K562 (cell line): ENCODE measurements around the gene SERPINB4. TPM values are rescaled to one million over a fixed set of nuclear protein-coding genes. Genes with fewer than 3 reads are reported as not detected.

Experiments used
- ATAC-seq: fragments of 200-7000 bp; cut with Tn5 transposase; 3 replicates; pipeline ENCODE4 v1.9.1; 2020; ENCODE audit warnings: moderate library complexity
- BruUV-seq: library from RNA; stranded (reverse); fragments of 400-500 nt; replicated peaks from 2 replicates; lab custom pipeline; 2021; lab: Mats Ljungman, UMichigan
- CTCF ChIA-PET: fragments of 300-600 bp; formaldehyde crosslinking; extraction: SDS; loops from one replicate; lab custom pipeline; 2021; ENCODE audit warnings: low intra/inter-chr PET ratio; lab: Yijun Ruan, JAX
- POLR2A ChIA-PET: fragments of 300-600, 350-650 bp; sonication (Branson Sonifier 250); formaldehyde crosslinking; extraction: SDS; loops from one replicate; lab custom pipeline; 2021; ENCODE audit warnings: antibody characterized with exemption, inconsistent platforms; lab: Yijun Ruan, JAX
- DNase-seq, 4 experiments: peaks; one replicate each; pipeline versions ENCODE4 v3.0.0 to v3.0.0-alpha.2; 2011 to 2018; ENCODE audit warnings: low spot score in 3 of 4, mixed read lengths in 3 of 4; ENCODE audit errors: extremely low read depth in 1 of 4
- FAIRE-seq: peaks from 2 replicates; lab custom pipeline; 2011; peaks lifted over from hg19 to GRCh38; lab: Jason Lieb, UNC
- H2AFZ ChIP-seq: 2 replicates; pipeline ENCODE4 v1.6.0; 2011; ENCODE audit warnings: low read depth, low read length, control low read depth, inconsistent platforms
- H3K27ac ChIP-seq: fragments of 200-600 bp; 3 replicates; pipeline ENCODE4 v1.8.0; 2011; ENCODE audit warnings: low read depth, mild to moderate bottlenecking, control low read depth, inconsistent platforms, low read length, moderate library complexity, mixed read lengths; ENCODE audit errors: extremely low read depth
- H3K27me3 ChIP-seq, 2 experiments: fragments of 300-600 bp in 1 of 2; 2 replicates in 1 of 2; 3 replicates in 1 of 2; pipeline versions ENCODE4 v1.6.0 to v1.8.0; 2011; ENCODE audit warnings: inconsistent platforms in 2 of 2, low read length in 2 of 2, mild to moderate bottlenecking in 1 of 2, mixed read lengths in 1 of 2, moderate library complexity in 1 of 2; ENCODE audit not compliant: control insufficient read depth in 2 of 2, insufficient read depth in 2 of 2
- H3K36me3 ChIP-seq: fragments of 300-600 bp; 3 replicates; pipeline ENCODE4 v1.8.0; 2011; ENCODE audit warnings: mild to moderate bottlenecking, low read length, inconsistent platforms; ENCODE audit not compliant: control insufficient read depth, insufficient read depth
- H3K4me1 ChIP-seq, 2 experiments: fragments of 200-600 bp in 1 of 2; replicated peaks in 1 of 2; 2 replicates in 1 of 2; 3 replicates in 1 of 2; pipeline versions ENCODE4 v1.5.1 to v1.8.0; 2011; ENCODE audit warnings: inconsistent platforms in 2 of 2, low read length in 2 of 2, mild to moderate bottlenecking in 1 of 2, mixed read lengths in 1 of 2, moderate library complexity in 1 of 2; ENCODE audit not compliant: control insufficient read depth in 2 of 2, insufficient read depth in 2 of 2
- H3K4me2 ChIP-seq: 2 replicates; pipeline ENCODE4 v1.6.1; 2011; ENCODE audit warnings: low read length, control low read depth, inconsistent platforms, mixed read lengths; ENCODE audit not compliant: insufficient read depth
- H3K4me3 ChIP-seq: fragments of 200-600 bp; sonication (generic), shearing (Covaris generic); 2 replicates; pipeline ENCODE4 v1.5.1; 2016; ENCODE audit warnings: control low read depth, inconsistent platforms
- H3K79me2 ChIP-seq: fragments of 200-600 bp; 3 replicates; pipeline ENCODE4 v1.8.0; 2011; ENCODE audit warnings: low read length, inconsistent platforms; ENCODE audit not compliant: control insufficient read depth, insufficient read depth
- H3K9ac ChIP-seq, 2 experiments: 2 replicates each; pipeline versions ENCODE4 v1.6.0 to v1.6.1; 2011; ENCODE audit warnings: low read depth in 2 of 2, low read length in 2 of 2, control low read depth in 1 of 2, inconsistent platforms in 1 of 2, mild to moderate bottlenecking in 1 of 2, mixed read lengths in 1 of 2; ENCODE audit not compliant: insufficient read depth in 1 of 2
- H3K9me1 ChIP-seq: one replicate; pipeline ENCODE4 v1.6.0; 2011; ENCODE audit warnings: inconsistent platforms, mild to moderate bottlenecking, low read length, moderate library complexity; ENCODE audit not compliant: control insufficient read depth, insufficient read depth
- H3K9me3 ChIP-seq: replicated peaks from 2 replicates; pipeline ENCODE4 v1.5.1; 2011; ENCODE audit warnings: low read depth, low read length, inconsistent platforms; ENCODE audit not compliant: control insufficient read depth, insufficient read depth
- H4K20me1 ChIP-seq: replicated peaks from 2 replicates; pipeline ENCODE4 v1.6.1; 2011; ENCODE audit warnings: low read length, inconsistent platforms, mixed read lengths; ENCODE audit not compliant: control insufficient read depth, insufficient read depth
- ATF6 ChIP-seq: sonication (generic); formaldehyde crosslinking; IDR thresholded peaks from 2 replicates; pipeline ENCODE4 v1.4.0; 2020; ENCODE audit warnings: mild to moderate bottlenecking, missing genetic modification reagents
- CBX5 ChIP-seq: IDR thresholded peaks from 2 replicates; pipeline ENCODE4 v1.6.1; 2014; ENCODE audit warnings: low read depth, borderline replicate concordance
- ELF4 ChIP-seq: fragments of 450-650 bp; formaldehyde crosslinking; IDR thresholded peaks from 2 replicates; pipeline ENCODE4 v1.4.0; 2022; ENCODE audit warnings: missing genetic modification characterization
- HEY1 ChIP-seq: fragments of 250-450 bp; sonication (Bioruptor Pico); IDR thresholded peaks from 2 replicates; pipeline ENCODE4 v1.5.0; 2020; ENCODE audit warnings: mild to moderate bottlenecking, moderate library complexity, borderline replicate concordance
- RBM15 ChIP-seq: fragments of 200-400 bp; formaldehyde crosslinking; IDR thresholded peaks from 2 replicates; pipeline ENCODE4 v1.6.1; 2018; ENCODE audit warnings: mild to moderate bottlenecking, low read length, moderate library complexity; ENCODE audit not compliant: insufficient read depth
- RBM22 ChIP-seq: fragments of 200-400 bp; formaldehyde crosslinking; IDR thresholded peaks from 2 replicates; pipeline ENCODE4 v1.6.1; 2018; ENCODE audit warnings: low read length, low read depth; ENCODE audit not compliant: poor library complexity, severe bottlenecking
- RUNX1 ChIP-seq: sonication (generic); IDR thresholded peaks from 2 replicates; pipeline ENCODE4 v1.6.1; 2016; ENCODE audit warnings: antibody characterized with exemption, low read depth
- SP2 ChIP-seq: IDR thresholded peaks from 2 replicates; pipeline ENCODE4 v1.6.1; 2011; ENCODE audit warnings: mild to moderate bottlenecking, low read depth, low read length, moderate library complexity; ENCODE audit not compliant: poor library complexity, severe bottlenecking; ENCODE audit errors: extremely low read depth
- SRSF9 ChIP-seq: fragments of 200-400 bp; formaldehyde crosslinking; IDR thresholded peaks from 2 replicates; pipeline ENCODE4 v1.6.1; 2017; ENCODE audit warnings: low read depth, low read length, borderline replicate concordance
- STAT5A ChIP-seq: IDR thresholded peaks from 2 replicates; pipeline ENCODE4 v1.6.1; 2012; ENCODE audit warnings: low read length, inconsistent platforms, borderline replicate concordance
- U2AF2 ChIP-seq: fragments of 200-400 bp; formaldehyde crosslinking; optimal IDR thresholded peaks from 2 replicates; pipeline ENCODE3; 2017; ENCODE audit warnings: low read depth, mild to moderate bottlenecking, low read length
- VEZF1 ChIP-seq: fragments of 200-800 bp; sonication (Bioruptor generic); IDR thresholded peaks from 2 replicates; pipeline ENCODE4 v1.6.1; 2017; ENCODE audit warnings: missing genetic modification characterization, missing compliant biosample characterization
- ZBTB43 ChIP-seq: sonication (generic); formaldehyde crosslinking; IDR thresholded peaks from 2 replicates; pipeline ENCODE4 v1.8.0; 2023; ENCODE audit warnings: mild to moderate bottlenecking, missing genetic modification reagents
- ZNF644 ChIP-seq: fragments of 200-800 bp; sonication (Bioruptor generic); IDR thresholded peaks from 2 replicates; pipeline ENCODE4 v1.6.1; 2016; ENCODE audit warnings: low read depth, missing genetic modification characterization, missing compliant biosample characterization
- WGBS: fragments of 100-300 bp; shearing (Covaris generic); methylation state at CpG from one replicate; pipeline ENCODE4 v1.1.6; 2016; ENCODE audit warnings: low coverage, mixed read lengths; ENCODE audit not compliant: insufficient coverage; ENCODE audit errors: missing lambda C conversion rate; 5-methylcytosine and 5-hydroxymethylcytosine counted together
- in situ Hi-C: fragments of 300-500 bp; cut with MboI; formaldehyde crosslinking; loops from 4 replicates; pipeline ENCODE4 v1.15.0; 2018; ENCODE audit warnings: inconsistent platforms, mixed read lengths
- intact Hi-C: fragments of 100-400 bp; cut with micrococcal nuclease; formaldehyde crosslinking; loops from 2 replicates; pipeline ENCODE4 v1.14.2; 2022
- polyA plus RNA-seq, 8 experiments: library from polyadenylated mRNA; depleted of rRNA in 4 of 8; stranded (reverse) in 5 of 8; unstranded in 3 of 8; fragments of >200 nt; fragmentation: Nextera tagmentation in 2 of 8; fragmentation: Illumina TruSeq in 1 of 8; extraction: Ambion mirVana in 2 of 8; extraction: Trizol in 1 of 8; gene quantifications; 2 replicates each; pipeline versions ENCODE4 v1.2.1 to v1.2.3, GENCODE V29; 2011 to 2014; ENCODE audit warnings: inconsistent platforms in 1 of 8, missing spikeins in 1 of 8
- total RNA-seq, 7 experiments: library from RNA; depleted of rRNA in 6 of 7; stranded (reverse); fragments of >200 nt in 6 of 7; fragmentation: Illumina TruSeq in 2 of 7; extraction: Trizol in 2 of 7; gene quantifications; 2 replicates each; pipeline versions ENCODE4 v1.2.1 to v1.2.3, GENCODE V29; 2011 to 2021; ENCODE audit warnings: low replicate concordance in 1 of 7
- TF ChIP-seq, protein P1 (sequence below): fragments of 250-450 bp; sonication (Bioruptor Pico); IDR thresholded peaks from 2 replicates; pipeline ENCODE4 v1.5.0; 2021
- TF ChIP-seq, protein P2 (sequence below): fragments of 450-650 bp; formaldehyde crosslinking; IDR thresholded peaks from 2 replicates; pipeline ENCODE4 v1.4.0; 2022; ENCODE audit warnings: mild to moderate bottlenecking, moderate library complexity

The SERPINB4 gene
- total and polyA plus RNA-seq, 9 of the 15 experiments (the other 6 are each of a cell fraction or from before 2014, with no cell fraction given), result not detected

GRCh38 chr18:63613420-63613819 is 30.6 kb downstream of the SERPINB4 start:
- DNase-seq (no peak), ATAC-seq (no peak), FAIRE-seq (no peak)
- Histone ChIP-seq H3K27me3 (no peaks in the 10 kb centered on the region), H3K79me2 (no peaks in the 10 kb centered on the region), H3K9me3 (no peaks in the 10 kb centered on the region), H4K20me1 (no peaks in the 10 kb centered on the region), H3K9ac (no peak overlapping the region), H3K4me2 (no peak overlapping the region), H3K4me1 (no peaks in the 10 kb centered on the region), H3K36me3 (no peaks in the 10 kb centered on the region), H3K4me3 (no peak overlapping the region), H3K27ac (no peak overlapping the region), H2AFZ (no peak overlapping the region), H3K9me1 (no peaks in the 10 kb centered on the region)
- intact Hi-C loops (no loop called here), in situ Hi-C loops (no loop called here)
- BruUV-seq, result no TSS peak
- CTCF ChIA-PET, result no interaction called here
- POLR2A ChIA-PET, result interaction anchor here (0.6 kb wide), 1 partner anchor 358 kb away, joined by 3 read pairs; no protein-coding TSS in a partner anchor
- 6% methylated on average over 3 of the region's 4 CpGs for WGBS
- TF ChIP-seq ZNF644 (tag) (no peak), HEY1 (CRISPR knock-in tag) (no peak), VEZF1 (no peak), RBM22 (no peak), SRSF9 (no peak), ZBTB43 (no peak), ATF6 (CRISPR knock-in tag) (no peak), RUNX1 (no peak), U2AF2 (no peak), CBX5 (no peak), SP2 (no peak), STAT5A (no peak), ELF4 (CRISPR knock-in tag) (no peak), RBM15 (no peak)
- TF ChIP-seq, protein P1, sequence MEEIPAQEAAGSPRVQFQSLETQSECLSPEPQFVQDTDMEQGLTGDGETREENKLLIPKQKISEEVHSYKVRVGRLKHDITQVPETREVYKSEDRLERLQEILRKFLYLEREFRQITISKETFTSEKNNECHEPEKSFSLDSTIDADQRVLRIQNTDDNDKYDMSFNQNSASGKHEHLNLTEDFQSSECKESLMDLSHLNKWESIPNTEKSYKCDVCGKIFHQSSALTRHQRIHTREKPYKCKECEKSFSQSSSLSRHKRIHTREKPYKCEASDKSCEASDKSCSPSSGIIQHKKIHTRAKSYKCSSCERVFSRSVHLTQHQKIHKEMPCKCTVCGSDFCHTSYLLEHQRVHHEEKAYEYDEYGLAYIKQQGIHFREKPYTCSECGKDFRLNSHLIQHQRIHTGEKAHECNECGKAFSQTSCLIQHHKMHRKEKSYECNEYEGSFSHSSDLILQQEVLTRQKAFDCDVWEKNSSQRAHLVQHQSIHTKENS (CRISPR knock-in tag), result no peak
- TF ChIP-seq, protein P2, sequence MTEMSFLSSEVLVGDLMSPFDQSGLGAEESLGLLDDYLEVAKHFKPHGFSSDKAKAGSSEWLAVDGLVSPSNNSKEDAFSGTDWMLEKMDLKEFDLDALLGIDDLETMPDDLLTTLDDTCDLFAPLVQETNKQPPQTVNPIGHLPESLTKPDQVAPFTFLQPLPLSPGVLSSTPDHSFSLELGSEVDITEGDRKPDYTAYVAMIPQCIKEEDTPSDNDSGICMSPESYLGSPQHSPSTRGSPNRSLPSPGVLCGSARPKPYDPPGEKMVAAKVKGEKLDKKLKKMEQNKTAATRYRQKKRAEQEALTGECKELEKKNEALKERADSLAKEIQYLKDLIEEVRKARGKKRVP (CRISPR knock-in tag), result no peak
